ENCODE data around the gene ZNF273. TPM values are rescaled to one million over a fixed set of nuclear protein-coding genes. Genes with fewer than 3 reads are reported as not detected.

Gene ZNF273
- total RNA-seq, 1 donor from 2014 or later: 2.6 TPM

DNA sequence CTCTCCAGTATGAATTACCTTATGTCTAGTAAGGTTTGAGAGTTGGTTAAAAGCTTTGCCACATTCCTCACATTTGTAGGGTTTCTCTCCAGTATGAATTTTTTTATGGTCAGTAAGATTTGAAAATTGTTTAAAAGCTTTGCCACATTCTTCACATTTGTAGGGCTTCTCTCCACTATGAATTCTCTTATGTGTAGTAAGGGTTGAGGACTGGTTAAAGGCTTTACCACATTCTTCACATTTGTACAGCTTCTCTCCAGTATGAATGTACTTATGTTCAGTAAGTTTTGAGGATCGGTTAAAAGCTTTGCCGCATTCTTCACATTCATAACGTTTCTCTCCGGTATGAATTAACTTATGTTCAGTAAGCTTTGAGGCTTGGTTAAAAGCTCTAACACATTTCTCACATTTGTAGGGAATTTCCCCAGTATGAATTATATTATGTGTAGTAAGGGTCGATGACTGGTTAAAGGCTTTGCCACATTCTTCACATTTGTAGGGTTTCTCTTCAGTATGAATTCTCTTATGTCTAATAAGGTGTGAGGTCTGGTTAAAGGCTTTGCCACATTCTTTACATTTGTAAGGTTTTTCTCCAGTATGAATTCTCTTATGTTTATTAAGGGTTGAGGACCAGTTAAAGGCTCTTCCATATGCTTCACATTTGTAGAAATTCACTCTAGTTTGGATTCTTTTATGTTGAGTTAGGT is 75.6 kb downstream of the ZNF273 start:
- no peaks in the 10 kb centered on the region for H3K27me3 ChIP-seq (ENCODE audit: control insufficient read depth, insufficient read depth, low read length)
- TF ChIP-seq, protein P1, sequence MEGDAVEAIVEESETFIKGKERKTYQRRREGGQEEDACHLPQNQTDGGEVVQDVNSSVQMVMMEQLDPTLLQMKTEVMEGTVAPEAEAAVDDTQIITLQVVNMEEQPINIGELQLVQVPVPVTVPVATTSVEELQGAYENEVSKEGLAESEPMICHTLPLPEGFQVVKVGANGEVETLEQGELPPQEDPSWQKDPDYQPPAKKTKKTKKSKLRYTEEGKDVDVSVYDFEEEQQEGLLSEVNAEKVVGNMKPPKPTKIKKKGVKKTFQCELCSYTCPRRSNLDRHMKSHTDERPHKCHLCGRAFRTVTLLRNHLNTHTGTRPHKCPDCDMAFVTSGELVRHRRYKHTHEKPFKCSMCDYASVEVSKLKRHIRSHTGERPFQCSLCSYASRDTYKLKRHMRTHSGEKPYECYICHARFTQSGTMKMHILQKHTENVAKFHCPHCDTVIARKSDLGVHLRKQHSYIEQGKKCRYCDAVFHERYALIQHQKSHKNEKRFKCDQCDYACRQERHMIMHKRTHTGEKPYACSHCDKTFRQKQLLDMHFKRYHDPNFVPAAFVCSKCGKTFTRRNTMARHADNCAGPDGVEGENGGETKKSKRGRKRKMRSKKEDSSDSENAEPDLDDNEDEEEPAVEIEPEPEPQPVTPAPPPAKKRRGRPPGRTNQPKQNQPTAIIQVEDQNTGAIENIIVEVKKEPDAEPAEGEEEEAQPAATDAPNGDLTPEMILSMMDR (IDR thresholded peaks at IDR 0.05; ENCODE audit: insufficient read depth, low read length, severe bottlenecking): no peak
- no peak overlapping the region for H3K4me3 ChIP-seq (ENCODE audit: low read depth, low read length)
- H3K36me3 ChIP-seq (ENCODE audit: control insufficient read depth, insufficient read depth, low read length): peaks cover 3% of the 10 kb centered on the region
- DNase-seq (ENCODE audit: low read depth) (no peak), FAIRE-seq (no peak)

Other genes with a start within 250 kb of the ZNF273 start
- gene ZNF107, start 237.1 kb upstream of the ZNF273 start, total RNA-seq: 1.1 and 1.2 TPM in 2 replicates
- gene ZNF138, start 108.8 kb upstream of the ZNF273 start, total RNA-seq: 3.4 and 6.0 TPM in 2 replicates
- gene ZNF117, start 87.8 kb downstream of the ZNF273 start, total RNA-seq: 5.8 and 20.4 TPM in 2 replicates
- gene ERV3-1, start 103.4 kb downstream of the ZNF273 start, total RNA-seq: 7.4 and 33.5 TPM in 2 replicates